Esophagus (tissue), 2 donors: ENCODE measurements around the gene ZP1. TPM values are rescaled to one million over a fixed set of nuclear protein-coding genes. Genes with fewer than 3 reads are reported as not detected.

Source experiments
- H3K27ac ChIP-seq, 2 donors: one replicate each; pipeline ENCODE4 v1.5.1; 2013; ENCODE audit warnings: low read depth in 2 of 2, mild to moderate bottlenecking in 2 of 2, inconsistent platforms in 1 of 2, low read length in 1 of 2, moderate library complexity in 1 of 2
- H3K27me3 ChIP-seq, 2 donors: one replicate each; pipeline ENCODE4 v1.6.1; 2013; ENCODE audit warnings: low read length in 2 of 2, control low read depth in 1 of 2, mild to moderate bottlenecking in 1 of 2; ENCODE audit not compliant: insufficient read depth in 2 of 2, control insufficient read depth in 1 of 2
- H3K36me3 ChIP-seq, 2 donors: one replicate each; pipeline ENCODE4 v1.6.1; 2013; ENCODE audit warnings: low read length in 1 of 2; ENCODE audit not compliant: control insufficient read depth in 2 of 2, insufficient read depth in 2 of 2
- H3K4me1 ChIP-seq, 2 donors: one replicate each; pipeline ENCODE4 v1.6.1; 2013; ENCODE audit warnings: low read length in 1 of 2; ENCODE audit not compliant: control insufficient read depth in 2 of 2, insufficient read depth in 2 of 2
- H3K4me3 ChIP-seq, 2 donors: one replicate each; pipeline ENCODE4 v1.5.1; 2013; ENCODE audit warnings: low read length in 2 of 2, mild to moderate bottlenecking in 2 of 2, low read depth in 1 of 2, moderate library complexity in 1 of 2
- H3K9me3 ChIP-seq, 2 donors: one replicate each; pipeline ENCODE4 v1.6.1; 2013; ENCODE audit warnings: mild to moderate bottlenecking in 2 of 2, low read depth in 1 of 2, low read length in 1 of 2, moderate library complexity in 1 of 2; ENCODE audit not compliant: control insufficient read depth in 2 of 2, insufficient read depth in 1 of 2
- WGBS, 2 donors: extraction: QIAGEN DNeasy Blood & Tissue Kit; methylation state at CpG; one replicate each; pipeline ENCODE4 v1.1.7; 2013; 5-methylcytosine and 5-hydroxymethylcytosine counted together
- polyA plus RNA-seq, 2 donors: library from polyadenylated mRNA; stranded (reverse); fragments of 200-250 nt; gene quantifications; one replicate each; pipeline ENCODE4 v1.2.3, GENCODE V29; 2013
- donor health status: healthy with polysubstance abuse.
- donor health status: Bipolar disorder and iron deficiency.

The ZP1 gene
- polyA plus RNA-seq, 2 donors = 0.06 to 0.08 TPM

DNA sequence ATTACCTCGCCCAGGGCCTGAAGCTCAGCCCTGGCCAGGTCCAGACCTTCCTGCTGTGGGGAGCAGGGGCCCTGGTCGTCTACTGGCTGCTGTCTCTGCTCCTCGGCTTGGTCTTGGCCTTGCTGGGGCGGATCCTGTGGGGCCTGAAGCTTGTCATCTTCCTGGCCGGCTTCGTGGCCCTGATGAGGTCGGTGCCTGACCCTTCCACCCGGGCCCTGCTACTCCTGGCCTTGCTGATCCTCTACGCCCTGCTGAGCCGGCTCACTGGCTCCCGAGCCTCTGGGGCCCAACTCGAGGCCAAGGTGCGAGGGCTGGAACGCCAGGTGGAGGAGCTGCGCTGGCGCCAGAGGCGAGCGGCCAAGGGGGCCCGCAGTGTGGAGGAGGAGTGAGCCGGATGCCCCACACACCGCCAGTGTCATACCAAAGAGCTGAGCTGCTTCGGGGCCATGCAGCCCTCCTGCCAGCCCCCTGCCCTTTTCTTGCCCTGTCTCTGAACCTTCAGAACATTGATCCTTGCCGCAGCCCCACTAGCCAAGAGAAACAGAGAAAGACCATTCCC, 54.5 kb downstream of the ZP1 start:
- 83 to 84% methylated on average over 23 of the region's 23 CpGs for WGBS, 2 donors
- peaks cover 13 to 39% of the 10 kb centered on the region in 2 donors for H3K4me1 ChIP-seq

DNA sequence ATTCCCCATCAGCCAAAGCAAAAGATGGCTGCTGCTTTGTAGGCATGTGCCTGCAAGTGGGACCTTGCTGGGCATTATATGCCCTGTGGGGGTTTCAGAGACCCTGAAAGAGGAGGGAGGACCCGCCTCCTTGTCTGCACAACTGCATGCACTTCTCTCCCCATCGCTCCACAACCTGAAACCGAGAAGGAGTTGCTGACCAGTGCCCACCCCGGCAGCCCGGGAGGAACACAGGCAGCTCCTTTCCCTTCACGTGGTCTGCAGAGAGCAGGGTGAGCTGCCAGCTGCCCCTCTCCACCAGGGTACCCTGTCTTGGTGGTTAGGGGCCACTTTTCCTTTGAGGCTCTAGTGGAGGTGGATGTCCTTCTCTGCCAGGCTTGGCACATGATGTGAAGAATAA, 55.6 kb downstream of the ZP1 start:
- WGBS, 2 donors = 85% methylated on average over 6 of the region's 6 CpGs
- no peaks in the 10 kb centered on the region for H3K27me3 ChIP-seq
- H3K36me3 ChIP-seq = peaks cover 11 to 35% of the 10 kb centered on the region in 2 donors
- H3K27ac ChIP-seq = no peak overlapping the region
- no peaks in the 10 kb centered on the region for H3K9me3 ChIP-seq
- H3K4me1 ChIP-seq = peaks cover 12 to 38% of the 10 kb centered on the region in 2 donors
- H3K4me3 ChIP-seq = no peak overlapping the region

More for the DNA sequence above, 54.5 kb downstream of the ZP1 start:
- Histone ChIP-seq H3K27ac (no peak overlapping the region), H3K4me3 (no peak overlapping the region), H3K9me3 (no peaks in the 10 kb centered on the region), H3K27me3 (no peaks in the 10 kb centered on the region), H3K36me3 (peaks cover 11 to 35% of the 10 kb centered on the region in 2 donors)

DNA sequence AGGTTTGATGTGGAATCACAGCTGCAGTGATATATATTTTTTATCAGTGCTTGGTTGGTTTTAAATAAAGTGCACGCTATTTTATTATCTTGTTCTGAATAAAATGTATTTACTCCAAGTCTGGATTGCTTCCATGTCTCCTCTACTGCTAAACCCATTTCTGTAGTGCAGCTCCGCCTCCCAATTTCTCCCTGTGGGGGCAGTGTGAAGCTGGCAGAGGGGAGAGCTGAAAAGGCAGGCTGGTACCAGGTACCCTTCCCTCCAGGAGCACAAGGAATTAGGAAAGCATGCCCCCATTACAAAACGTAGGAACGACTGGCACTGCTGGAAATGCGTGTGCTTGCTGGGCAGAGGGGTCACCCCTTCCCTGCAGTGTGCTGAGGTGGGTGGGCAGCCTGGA, 56.0 kb downstream of the ZP1 start:
- Histone ChIP-seq H3K27ac (no peak overlapping the region), H3K4me3 (no peak overlapping the region), H3K36me3 (peaks cover 11 to 35% of the 10 kb centered on the region in 2 donors), H3K4me1 (peaks cover 12 to 38% of the 10 kb centered on the region in 2 donors), H3K27me3 (no peaks in the 10 kb centered on the region), H3K9me3 (no peaks in the 10 kb centered on the region)
- 63 to 66% methylated on average over 5 of the region's 5 CpGs for WGBS, 2 donors

DNA sequence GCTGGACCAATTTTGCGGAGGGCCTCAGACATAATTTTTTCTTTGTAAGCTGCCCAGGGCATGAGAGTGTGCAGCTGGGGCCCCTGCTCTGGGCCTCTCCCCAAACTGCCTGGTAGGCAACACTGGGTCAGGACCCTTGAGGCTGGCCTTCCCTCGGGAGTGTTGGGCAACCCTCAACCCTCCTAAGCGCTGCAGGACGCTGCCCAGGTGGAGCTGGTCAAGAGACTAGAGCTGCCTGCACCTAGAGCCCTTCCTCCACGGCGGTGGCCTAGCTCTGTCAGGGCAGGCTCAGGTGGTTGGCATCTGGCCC, 56.4 kb downstream of the ZP1 start:
- 47 to 54% methylated on average over 6 of the region's 6 CpGs for WGBS, 2 donors
- Histone ChIP-seq H3K36me3 (peaks cover 11 to 37% of the 10 kb centered on the region in 2 donors), H3K4me3 (peak overlapping the region; percentile 65 to 70), H3K27ac (peak overlapping the region in 1 of 2 donors; percentile 26), H3K9me3 (no peaks in the 10 kb centered on the region), H3K4me1 (peaks cover 12 to 36% of the 10 kb centered on the region in 2 donors), H3K27me3 (no peaks in the 10 kb centered on the region)

DNA sequence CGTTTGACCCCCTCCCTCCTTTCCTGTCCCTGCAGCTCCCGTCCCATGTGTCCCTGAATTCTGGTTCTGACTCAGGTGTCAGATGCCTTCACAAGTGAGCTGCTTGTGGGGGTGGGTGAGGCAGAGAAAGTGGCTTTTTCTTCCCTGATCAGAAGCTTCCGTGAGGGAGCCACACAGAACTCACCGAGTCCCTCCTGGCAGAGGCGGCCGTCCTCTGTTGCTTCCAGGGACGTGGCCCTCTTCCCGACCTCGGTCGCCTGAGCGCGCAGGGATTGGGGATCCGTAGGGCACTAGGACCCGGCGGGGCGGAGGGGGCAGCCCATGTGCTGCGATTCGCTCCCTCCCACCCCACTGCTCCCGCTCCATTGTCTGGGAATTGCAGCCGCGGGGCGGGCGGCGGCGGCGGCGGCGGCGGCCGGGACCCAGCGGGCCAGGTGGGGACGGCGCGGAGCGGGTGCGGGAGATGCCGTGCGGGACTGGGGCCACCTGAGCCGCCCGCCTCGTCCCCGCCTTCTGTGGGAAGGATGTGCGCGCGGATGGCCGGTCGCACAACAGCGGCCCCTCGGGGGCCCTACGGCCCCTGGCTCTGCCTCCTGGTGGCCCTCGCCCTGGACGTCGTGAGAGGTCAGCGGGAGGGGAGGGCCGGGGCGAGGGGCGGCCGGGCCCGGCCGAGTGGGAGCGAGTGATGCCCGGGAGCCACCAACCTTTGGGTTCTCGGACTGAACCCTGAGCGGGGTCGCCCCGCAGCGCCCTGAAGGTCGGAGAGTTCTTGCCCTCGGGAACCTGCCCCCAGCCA, 57.0 kb downstream of the ZP1 start, which contains the start of gene TMEM132A:
TSS of gene TMEM132A (plus strand) at position 351 of the 796 bp plus-strand sequence. CDS start at position 525, 174 bp downstream.
- no peaks in the 10 kb centered on the region for H3K9me3 ChIP-seq
- peaks cover 11 to 39% of the 10 kb centered on the region in 2 donors for H3K36me3 ChIP-seq
- peak within 1 kb of the TSS in 1 of 2 donors; percentile 26 for H3K27ac ChIP-seq
- 1 to 2% methylated on average over 46 to 69 of the region's 69 CpGs for WGBS, 2 donors
- H3K27me3 ChIP-seq = no peaks in the 10 kb centered on the region
- H3K4me1 ChIP-seq = peaks cover 12 to 34% of the 10 kb centered on the region in 2 donors
- H3K4me3 ChIP-seq = peak within 1 kb of the TSS; percentile 65 to 70

Other genes starting within 250 kb of the ZP1 start
- gene MS4A8, start 167.9 kb upstream of the ZP1 start, polyA plus RNA-seq = under 1 TPM in 1 of 2 donors, not detected in 1; 0.02 TPM
- gene MS4A18, start 142.8 kb upstream of the ZP1 start, polyA plus RNA-seq = not detected
- not detected for gene MS4A15, start 110.7 kb upstream of the ZP1 start, polyA plus RNA-seq
- not detected for gene MS4A10, start 82.2 kb upstream of the ZP1 start, polyA plus RNA-seq
- gene CCDC86, start 25.4 kb upstream of the ZP1 start, polyA plus RNA-seq = 10 to 100 TPM in 1 of 2 donors, 1 to 10 TPM in 1; 9.3 to 18.6 TPM
- gene PTGDR2, start 11.6 kb upstream of the ZP1 start, polyA plus RNA-seq = under 1 TPM; 0.26 to 0.41 TPM
- gene PRPF19, start 39.0 kb downstream of the ZP1 start, polyA plus RNA-seq = 10 to 100 TPM; 55.1 to 78.2 TPM
- gene TMEM109, start 46.6 kb downstream of the ZP1 start, polyA plus RNA-seq = 100 to 1,000 TPM in 1 of 2 donors, 10 to 100 TPM in 1; 68.4 to 112 TPM
- gene TMEM132A, start 56.9 kb downstream of the ZP1 start, polyA plus RNA-seq = 10 to 100 TPM in 1 of 2 donors, 1 to 10 TPM in 1; 8.1 to 37.4 TPM
- 1 to 10 TPM; 6.5 to 9.7 TPM for gene SLC15A3, start 84.6 kb downstream of the ZP1 start, polyA plus RNA-seq
- 1 to 10 TPM; 1.3 to 1.4 TPM for gene CD6, start 104.1 kb downstream of the ZP1 start, polyA plus RNA-seq
- under 1 TPM; 0.39 to 0.52 TPM for gene CD5, start 234.9 kb downstream of the ZP1 start, polyA plus RNA-seq